Fibroblast of villous mesenchyme (primary cell): ENCODE results near the gene IRF2BPL. TPM values are rescaled to one million over a fixed set of nuclear protein-coding genes. Genes with fewer than 3 reads are reported as not detected.

Experiments
- DNase-seq: peaks from one replicate; pipeline ENCODE4 v3.0.0-alpha.2; 2010; ENCODE audit warnings: low read depth
- H3K4me3 ChIP-seq: 2 replicates; pipeline ENCODE4 v1.5.1; 2011; ENCODE audit warnings: low read depth, mild to moderate bottlenecking, low read length
- CTCF ChIP-seq: IDR thresholded peaks from 2 replicates; pipeline ENCODE4 v1.5.1; 2012; ENCODE audit warnings: low read depth, mild to moderate bottlenecking, low read length; ENCODE audit not compliant: insufficient read depth
- total RNA-seq: library from RNA; depleted of rRNA; stranded (reverse); fragments of >200 nt; gene quantifications from 2 replicates; pipeline ENCODE4 v1.2.3, GENCODE V29; 2012

The IRF2BPL gene
- total RNA-seq, 1 donor, result 40.2 TPM

DNA sequence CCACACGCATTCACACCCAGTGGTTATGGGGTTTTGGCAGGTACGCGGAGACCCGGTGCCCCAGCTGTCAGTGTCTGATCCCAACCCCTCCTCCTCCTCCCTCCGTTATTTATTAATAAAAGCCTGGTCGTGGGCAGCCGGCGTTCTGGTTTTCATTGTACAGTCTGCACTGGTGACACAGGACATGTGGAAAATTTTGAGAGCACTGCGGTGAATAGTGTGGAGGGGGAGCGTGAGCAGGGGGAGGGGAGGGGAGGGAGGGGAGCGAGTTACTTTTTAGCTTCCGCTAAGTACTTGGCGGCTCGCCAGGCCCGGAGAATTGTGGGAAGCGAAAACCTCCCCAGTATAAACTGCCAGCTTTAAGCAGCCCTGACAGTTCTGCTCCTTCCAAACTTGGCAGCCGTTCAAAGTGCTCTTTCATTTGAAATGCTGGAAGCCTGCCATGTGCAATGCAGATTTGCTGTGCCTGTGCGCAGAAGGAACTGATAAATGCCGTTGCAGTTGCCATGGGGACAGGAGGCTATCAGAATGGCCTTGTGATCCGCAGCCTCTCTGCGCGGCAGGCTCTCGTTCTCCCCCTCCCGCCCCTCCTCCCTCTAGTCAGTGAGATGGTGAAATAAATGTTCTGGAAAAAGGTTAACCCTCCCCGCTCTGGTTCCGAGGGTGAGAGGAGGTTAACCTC lies 11.7 kb upstream of the IRF2BPL start:
- peak; percentile 100 for DNase-seq
- H3K4me3 ChIP-seq, result peak overlapping the region; percentile 43
- no peak for TF ChIP-seq CTCF

DNA sequence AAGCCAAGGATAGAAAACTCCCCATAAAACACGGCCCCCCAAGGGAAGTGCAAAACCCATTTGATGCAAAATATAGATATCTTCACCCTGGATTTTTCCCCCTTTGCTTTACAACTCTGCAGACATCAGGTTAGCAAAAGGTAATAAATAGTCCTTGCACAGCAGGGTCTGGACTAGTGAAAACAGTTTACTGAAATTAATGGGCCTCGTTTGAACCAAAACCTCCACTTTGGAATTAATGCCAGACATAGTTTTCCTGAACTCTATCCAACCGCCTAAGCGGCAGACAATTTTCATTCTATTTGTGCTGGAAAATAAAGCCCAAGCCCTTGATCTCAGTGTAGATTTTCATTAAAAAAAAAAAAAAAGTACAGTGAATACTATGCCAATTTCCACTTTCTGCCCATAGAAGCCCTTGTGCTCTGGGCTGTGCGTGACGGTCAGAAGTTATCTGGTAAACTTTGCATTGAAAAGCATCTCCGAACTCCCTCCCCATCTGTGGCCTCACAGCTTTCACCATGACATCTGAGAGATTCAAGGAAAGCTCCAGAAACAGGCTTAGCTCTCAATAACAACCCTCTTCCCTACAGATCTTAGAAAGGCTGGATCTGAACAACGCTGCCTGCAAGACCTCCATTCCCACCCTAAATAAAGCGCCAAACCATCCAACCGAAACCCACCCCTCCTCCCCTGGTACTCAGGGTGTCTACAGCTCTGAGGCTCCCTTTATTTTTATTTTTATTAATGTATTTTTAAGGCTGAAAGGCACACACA lies 11.0 kb upstream of the IRF2BPL start:
- peak overlapping the region; percentile 43 for H3K4me3 ChIP-seq
- TF ChIP-seq CTCF, result no peak
- DNase-seq, result peak; percentile 83

GRCh38 chr14:77037938-77038568 lies 9.5 kb upstream of the IRF2BPL start:
- TF ChIP-seq CTCF, result no peak
- DNase-seq, result peak; percentile 64
- no peak overlapping the region for H3K4me3 ChIP-seq

DNA sequence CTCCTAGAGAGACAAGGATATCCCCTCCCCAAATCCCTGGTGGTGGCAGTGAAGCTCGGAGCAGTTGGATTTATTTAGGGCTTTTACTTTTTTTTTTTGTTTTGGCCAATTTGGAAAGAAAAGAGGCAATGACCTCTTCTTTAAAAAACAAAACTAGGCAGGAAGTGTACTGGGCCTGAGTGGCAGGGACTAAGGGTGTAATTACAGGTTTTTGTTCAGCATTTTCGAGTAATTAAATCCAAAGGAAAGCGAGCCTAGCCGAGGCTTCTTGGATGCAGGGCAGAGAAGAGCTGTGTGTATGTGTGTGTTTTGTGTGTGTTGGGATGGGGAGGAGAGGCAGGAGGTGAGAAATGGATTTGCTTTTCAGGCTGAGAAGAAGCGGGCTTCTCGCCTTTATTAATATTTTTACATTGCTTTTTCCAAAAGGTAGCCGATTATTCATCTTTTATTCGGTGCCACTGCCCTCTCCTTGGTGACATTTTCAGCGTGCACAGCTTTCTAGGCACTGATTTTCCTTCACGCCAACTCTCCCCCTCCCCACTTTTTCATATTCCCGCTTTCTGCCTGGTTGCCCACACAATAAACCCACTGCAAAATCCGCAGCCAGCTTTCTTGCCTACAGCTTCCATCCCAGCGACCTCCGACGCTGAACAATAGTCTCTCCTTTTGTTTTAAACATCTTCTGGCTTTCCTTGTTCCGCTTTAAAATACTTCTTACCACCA lies 8.9 kb upstream of the IRF2BPL start:
- no peak for TF ChIP-seq CTCF
- no peak overlapping the region for H3K4me3 ChIP-seq

DNA sequence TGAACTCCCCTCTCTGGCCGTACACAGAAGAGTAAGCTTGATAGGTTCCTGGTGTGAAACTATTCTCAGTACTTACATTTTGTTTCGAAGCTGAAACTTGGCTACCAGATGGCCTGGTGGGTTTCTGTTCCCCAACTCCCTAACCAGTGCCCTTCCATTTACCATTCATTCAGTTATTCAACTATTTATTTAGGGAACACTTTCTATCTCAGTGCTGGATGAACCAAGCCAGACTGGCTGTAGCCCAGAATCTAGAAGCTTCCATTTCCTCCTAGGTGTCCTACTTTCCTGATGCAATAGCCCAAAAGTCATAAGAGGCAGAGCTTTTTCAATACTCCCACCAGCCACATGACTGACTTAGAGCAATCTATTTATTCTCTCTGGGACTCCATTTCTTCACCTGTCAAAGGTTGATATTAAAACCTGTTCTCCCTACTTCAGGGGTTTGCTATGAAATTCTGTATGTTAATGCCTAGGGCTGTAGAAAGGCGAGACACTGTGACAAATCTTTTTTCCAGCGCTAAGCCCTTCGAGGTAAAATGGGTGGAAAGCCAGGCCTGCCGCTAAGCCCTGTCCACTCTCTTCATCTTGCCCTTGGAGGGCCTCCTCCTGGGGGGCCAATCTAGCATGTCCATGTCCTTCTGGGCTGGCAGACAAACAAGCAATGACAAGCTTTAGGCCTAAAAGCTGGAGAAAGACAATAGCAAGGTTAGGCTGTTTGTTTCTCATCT lies 8.1 kb upstream of the IRF2BPL start:
- no peak for DNase-seq
- TF ChIP-seq CTCF, result no peak
- H3K4me3 ChIP-seq, result no peak overlapping the region

More for the DNA sequence above, 8.9 kb upstream of the IRF2BPL start:
- DNase-seq, result no peak

DNA sequence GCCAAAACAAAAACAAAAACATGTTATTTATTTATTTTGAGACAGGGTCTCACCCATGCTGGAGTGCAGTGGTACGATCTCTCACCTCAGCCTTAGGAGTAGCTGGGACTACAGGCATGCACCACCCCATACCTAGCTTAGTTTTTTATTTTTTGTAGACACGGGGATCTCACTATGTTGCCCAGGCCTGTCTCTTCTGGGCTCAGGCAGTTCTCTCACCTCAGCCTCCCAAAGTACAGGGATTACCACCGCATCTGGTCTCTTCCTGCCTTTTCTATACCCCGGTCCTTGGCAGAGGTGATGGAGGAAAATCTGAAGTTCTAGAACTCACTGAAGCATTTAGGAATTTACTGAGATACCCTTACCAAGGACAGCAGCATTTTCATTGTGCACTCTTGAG lies 6.8 kb upstream of the IRF2BPL start:
- no peak for DNase-seq
- no peak for TF ChIP-seq CTCF
- H3K4me3 ChIP-seq, result no peak overlapping the region
